Psoas muscle (tissue), 8 donors: ENCODE measurements around the gene HOXC6. TPM values are rescaled to one million over a fixed set of nuclear protein-coding genes. Genes with fewer than 3 reads are reported as not detected.

Source experiments
- ATAC-seq, 4 donors: fragments of 200-7000 bp; cut with Tn5 transposase; one replicate each; pipeline ENCODE4 v1.9.1; 2020; ENCODE audit warnings: moderate library complexity in 3 of 4, mild to moderate bottlenecking in 2 of 4
- DNase-seq, 2 donors: peaks; one replicate each; pipeline ENCODE4 v3.0.0-alpha.2; 2020
- H3K27ac ChIP-seq: fragments of 200-600 bp; one replicate; pipeline ENCODE4 v1.8.0; 2022
- H3K27me3 ChIP-seq, 3 donors: fragments of 200-600 bp in 1 of 3; one replicate each; pipeline versions ENCODE4 v1.6.1 to v1.8.0; 2013 to 2022; ENCODE audit warnings: low read length in 2 of 3, mild to moderate bottlenecking in 2 of 3, moderate library complexity in 1 of 3; ENCODE audit not compliant: insufficient read depth in 3 of 3
- H3K36me3 ChIP-seq, 2 donors: fragments of 200-600 bp in 1 of 2; one replicate each; pipeline versions ENCODE4 v1.6.1 to v1.8.0; 2013 to 2022; ENCODE audit warnings: low read depth in 1 of 2, mild to moderate bottlenecking in 1 of 2, moderate library complexity in 1 of 2; ENCODE audit not compliant: insufficient read depth in 1 of 2
- H3K4me1 ChIP-seq: fragments of 200-600 bp; one replicate; pipeline ENCODE4 v1.8.0; 2022
- H3K4me3 ChIP-seq: fragments of 200-600 bp; one replicate; pipeline ENCODE4 v1.8.0; 2022; ENCODE audit warnings: mild to moderate bottlenecking
- H3K9me3 ChIP-seq: fragments of 200-600 bp; one replicate; pipeline ENCODE4 v1.8.0; 2022
- CTCF ChIP-seq: fragments of 200-600 bp; IDR thresholded peaks from one replicate; pipeline ENCODE4 v1.8.0; 2022; ENCODE audit warnings: antibody characterized with exemption
- WGBS, 3 donors: extraction: QIAGEN DNeasy Blood & Tissue Kit; methylation state at CpG; one replicate each; pipeline versions ENCODE4 v1.1.6 to v1.1.7; 2013; 5-methylcytosine and 5-hydroxymethylcytosine counted together
- intact Hi-C, 2 donors: fragments of 100-400 bp; cut with DNase I; formaldehyde crosslinking; loops; one replicate each; pipeline versions ENCODE4 v1.11.0 to v1.14.2; 2022
- polyA plus RNA-seq, 3 donors: library from polyadenylated mRNA; stranded (reverse); fragments of 200-250 nt; gene quantifications; one replicate each; pipeline ENCODE4 v1.2.3, GENCODE V29; 2013
- total RNA-seq, 4 donors: library from RNA; stranded (reverse); fragmentation: NEBNext Ultra II Directional in 2 of 4; extraction: Animal tissue kit (Norgen Biotek cat#: 25700) in 2 of 4; gene quantifications; one replicate each; pipeline versions ENCODE4 v1.2.1 to v1.2.4, GENCODE V29; 2021 to 2023
- donor health status: healthy with polysubstance abuse.
- donor health status: DM: no; HTN: no; CAD: no; lungs with moderate emphysema.
- donor health status: Bipolar disorder and iron deficiency.
- donor health status: healthy.
- donor health status: DM: yes; HTN: yes; CAD: no.
- donor health status: DM: no; HTN: no; CAD: no.
- donor health status: DM: no; HTN: no; CAD: no.
- donor health status: DM: yes; HTN: yes; CAD: no.

Gene HOXC6
- total and polyA plus RNA-seq, 7 donors = 2.2 to 23.6 (median 7.6) TPM

DNA sequence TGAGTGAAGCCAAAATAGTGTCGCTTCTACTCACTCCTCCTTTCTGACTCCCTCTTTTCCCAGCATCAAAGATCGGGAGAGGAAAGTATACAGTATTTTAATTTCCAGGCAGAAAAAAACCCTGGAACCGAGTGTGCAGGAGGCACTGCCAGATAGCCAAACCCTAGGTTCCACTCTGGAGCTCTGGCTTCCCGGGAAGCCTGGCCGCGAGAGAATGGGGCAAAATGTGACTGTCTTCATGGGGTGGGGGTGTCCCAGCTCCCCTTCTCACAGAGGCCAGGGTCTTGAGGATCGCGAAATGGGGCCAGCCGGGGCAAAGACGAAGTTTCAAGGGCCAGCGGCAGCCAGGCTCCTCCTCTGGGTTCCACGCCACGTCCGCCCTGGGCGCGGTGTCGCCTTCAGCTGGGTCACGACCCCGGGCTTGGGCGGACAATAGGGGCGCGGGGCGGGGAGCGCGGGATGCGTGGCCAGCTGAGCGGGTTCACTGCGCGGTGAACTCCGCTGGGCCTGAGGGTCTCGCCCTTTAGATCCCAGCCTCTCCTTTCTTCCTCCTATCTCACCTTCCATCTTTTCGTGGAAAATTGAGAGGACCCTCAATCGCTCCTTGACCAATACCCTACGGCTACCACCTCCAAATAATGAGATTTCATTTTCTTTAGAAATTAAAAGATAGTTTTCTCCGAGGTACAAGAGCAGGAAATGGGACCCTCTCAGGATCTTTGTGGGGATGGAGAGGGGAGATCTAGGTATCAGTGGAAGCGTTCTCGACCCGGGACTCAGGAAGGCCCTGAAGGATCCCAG lies 32.1 kb downstream of the HOXC6 start:
- DNase-seq (no peak), ATAC-seq (no peak)
- no peaks in the 10 kb centered on the region for H3K4me1 ChIP-seq
- peaks cover 0 to 6% (median 2%) of the 10 kb centered on the region in 3 donors for H3K27me3 ChIP-seq
- no peak for TF ChIP-seq CTCF
- intact Hi-C loops = no loop called here
- H3K27ac ChIP-seq = no peak overlapping the region
- H3K36me3 ChIP-seq = no peaks in the 10 kb centered on the region
- no peak overlapping the region for H3K4me3 ChIP-seq
- WGBS, 3 donors = 72 to 81% (median 77%) methylated on average over 33 to 38 of the region's 38 CpGs
- H3K9me3 ChIP-seq = no peaks in the 10 kb centered on the region

DNA sequence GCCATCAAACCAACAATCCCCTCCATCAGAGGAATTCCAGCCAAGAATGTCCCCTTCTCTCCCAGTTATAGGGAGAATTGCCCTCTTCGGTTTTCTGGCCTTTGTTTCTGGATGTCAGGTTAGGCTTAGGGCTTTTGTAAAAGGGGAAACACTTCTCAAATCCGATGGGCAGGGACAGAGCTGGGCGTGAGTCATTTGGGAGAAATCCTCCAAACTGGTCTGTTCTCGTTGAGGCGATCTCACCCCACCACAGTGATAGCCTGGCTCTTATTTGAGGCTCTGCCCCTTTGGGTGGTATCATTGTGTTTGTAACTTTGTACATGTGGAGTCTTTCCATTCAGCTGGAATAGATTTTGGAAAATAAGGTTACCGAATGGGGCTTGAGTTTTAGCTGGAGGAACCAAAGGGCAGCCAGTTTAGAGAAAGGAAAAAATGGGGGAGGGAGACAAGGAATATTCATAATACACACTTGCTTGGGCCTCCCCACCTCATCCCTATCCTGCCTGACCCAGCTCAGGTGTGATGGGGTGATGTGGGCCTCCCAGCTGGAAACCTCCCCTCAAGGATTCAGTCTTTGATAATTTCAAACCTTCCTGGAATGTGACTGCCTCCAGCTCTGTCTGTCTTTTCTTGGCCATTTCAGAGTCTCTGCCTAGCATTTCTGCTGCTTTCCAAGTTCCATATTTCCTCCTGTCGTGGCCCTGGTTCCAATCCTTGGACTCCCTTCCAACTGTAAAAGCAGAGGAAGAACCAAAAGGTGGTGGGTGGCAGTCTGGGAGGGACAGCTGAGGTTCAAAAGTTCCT lies 32.9 kb downstream of the HOXC6 start:
- WGBS, 3 donors = 70 to 77% (median 74%) methylated on average over 7 of the region's 7 CpGs
- H3K36me3 ChIP-seq = no peaks in the 10 kb centered on the region
- DNase-seq (no peak), ATAC-seq (no peak)
- no peak overlapping the region for H3K4me3 ChIP-seq
- H3K4me1 ChIP-seq = no peaks in the 10 kb centered on the region
- TF ChIP-seq CTCF = no peak
- no peak overlapping the region for H3K27ac ChIP-seq
- peaks cover 0 to 6% (median 2%) of the 10 kb centered on the region in 3 donors for H3K27me3 ChIP-seq
- intact Hi-C loops = no loop called here
- H3K9me3 ChIP-seq = no peaks in the 10 kb centered on the region

DNA sequence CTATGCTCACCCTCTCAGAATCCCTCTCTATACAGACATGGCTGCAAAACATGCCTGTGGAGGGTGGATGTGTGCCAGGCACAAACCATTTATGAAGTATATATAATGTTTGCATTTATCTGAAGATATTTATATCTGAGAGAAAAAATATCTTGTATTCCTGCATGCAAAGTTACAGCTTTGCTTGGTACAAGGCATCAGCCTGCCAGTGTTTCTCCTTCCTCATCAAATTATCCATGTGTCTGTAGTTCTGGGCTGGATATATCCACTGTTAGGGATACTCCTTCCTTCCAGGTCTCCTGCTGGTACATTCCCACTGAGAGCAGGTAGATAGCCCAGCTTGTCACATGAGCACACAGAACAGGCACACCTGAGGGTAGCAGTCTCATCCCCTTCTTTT lies 37.4 kb downstream of the HOXC6 start:
- Histone ChIP-seq H3K4me3 (no peak overlapping the region), H3K4me1 (peaks cover 5% of the 10 kb centered on the region), H3K9me3 (no peaks in the 10 kb centered on the region), H3K36me3 (no peaks in the 10 kb centered on the region), H3K27ac (no peak overlapping the region), H3K27me3 (peaks cover 0 to 6% (median 2%) of the 10 kb centered on the region in 3 donors)
- DNase-seq (no peak), ATAC-seq (no peak)
- TF ChIP-seq CTCF = no peak
- intact Hi-C loops = no loop called here

- Histone ChIP-seq H3K27me3 (peaks cover 0 to 6% (median 2%) of the 10 kb centered on the region in 3 donors), H3K36me3 (no peaks in the 10 kb centered on the region), H3K27ac (no peak overlapping the region), H3K9me3 (no peaks in the 10 kb centered on the region), H3K4me3 (no peak overlapping the region), H3K4me1 (peaks cover 5% of the 10 kb centered on the region)
- DNase-seq (no peak), ATAC-seq (no peak)
- TF ChIP-seq CTCF = no peak
- 76 to 79% (median 77%) methylated on average over 1 of the region's 1 CpG for WGBS, 3 donors
- intact Hi-C loops = no loop called here
These were observed 38.2 kb downstream of the HOXC6 start for GRCh38 chr12:54066408-54066807.
